NCI-H226 (cell line): ENCODE results near the gene TF.
A peak's percentile ranks its signal among the peaks of the same experiment; 100 is the strongest.

Source experiments
- DNase-seq: peaks from one replicate; pipeline ENCODE4 v3.0.0-alpha.2; 2015

The TF gene

GRCh38 chr3:133820129-133820528 is 73.9 kb downstream of the TF start:
- DNase-seq, result no peak

GRCh38 chr3:133820889-133821675 is 74.9 kb downstream of the TF start:
- no peak for DNase-seq

- peak; percentile 89 for DNase-seq
Measured at GRCh38 chr3:133821767-133822638, 75.8 kb downstream of the TF start.

- no peak for DNase-seq
Measured at GRCh38 chr3:133824961-133825485, 78.8 kb downstream of the TF start.

DNA sequence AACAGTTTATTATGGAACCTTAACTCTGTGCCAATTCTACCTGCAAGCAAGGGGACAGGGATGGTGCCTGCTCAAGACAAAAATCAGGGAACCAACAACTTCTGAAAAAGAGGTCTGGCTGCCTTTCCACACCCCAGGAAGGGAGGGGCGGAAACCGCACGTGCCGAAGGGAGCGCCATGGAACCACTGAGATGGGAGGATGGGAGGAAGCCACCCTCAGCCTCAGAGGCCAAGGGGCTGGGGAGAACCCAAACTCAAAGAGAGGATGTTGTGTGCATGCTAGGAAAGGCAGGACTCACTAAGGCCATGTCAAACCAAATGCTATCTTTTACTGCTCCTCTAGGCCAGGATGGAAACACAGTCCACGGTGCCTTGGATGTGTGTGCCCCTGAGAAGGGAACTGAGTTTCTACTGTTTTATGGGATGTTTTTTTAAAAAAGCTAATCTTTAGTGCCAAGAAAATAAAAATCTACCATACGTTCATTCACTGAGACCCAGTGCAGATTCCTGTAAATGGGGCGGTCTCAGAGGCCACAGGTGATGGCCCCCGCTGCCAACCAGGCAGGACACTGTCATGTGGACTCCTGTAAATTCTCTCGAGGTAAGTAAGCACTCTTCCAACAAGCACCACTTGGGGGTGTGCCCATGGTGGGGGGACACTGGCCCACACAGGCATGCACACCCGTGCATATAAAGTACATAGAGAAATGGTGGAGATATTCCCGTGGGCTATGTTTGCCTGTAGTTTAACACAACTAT is 80.0 kb downstream of the TF start:
- DNase-seq, result no peak

GRCh38 chr3:133827136-133827535 is 80.9 kb downstream of the TF start:
- no peak for DNase-seq

GRCh38 chr3:133827684-133828083 is 81.5 kb downstream of the TF start:
- no peak for DNase-seq

GRCh38 chr3:133828576-133829309 is 82.5 kb downstream of the TF start:
- DNase-seq, result no peak

DNA sequence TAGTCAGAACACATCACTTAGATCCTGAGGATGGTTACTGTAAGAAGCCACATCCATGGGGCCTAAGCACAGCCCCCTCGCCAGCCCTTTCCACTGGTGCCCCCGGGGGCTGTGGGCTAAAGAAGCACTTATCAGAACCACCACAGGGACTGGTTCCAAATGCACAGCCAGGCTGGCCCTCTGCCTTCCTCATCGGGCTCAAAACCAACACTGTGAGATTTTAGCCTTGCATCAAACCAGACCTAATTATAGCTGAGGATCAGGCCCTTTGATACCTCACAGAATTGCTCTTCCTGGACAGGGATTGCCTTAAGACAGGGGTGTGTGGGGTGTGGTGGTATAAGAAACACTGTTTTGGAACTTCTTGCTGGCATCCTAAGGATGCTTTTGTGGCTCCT is 83.1 kb downstream of the TF start:
- no peak for DNase-seq

GRCh38 chr3:133830071-133830470 is 83.9 kb downstream of the TF start:
- no peak for DNase-seq

- DNase-seq, result no peak
Measured at GRCh38 chr3:133831966-133832801, 86.0 kb downstream of the TF start.

GRCh38 chr3:133832802-133833144 is 86.6 kb downstream of the TF start:
- no peak for DNase-seq

DNA sequence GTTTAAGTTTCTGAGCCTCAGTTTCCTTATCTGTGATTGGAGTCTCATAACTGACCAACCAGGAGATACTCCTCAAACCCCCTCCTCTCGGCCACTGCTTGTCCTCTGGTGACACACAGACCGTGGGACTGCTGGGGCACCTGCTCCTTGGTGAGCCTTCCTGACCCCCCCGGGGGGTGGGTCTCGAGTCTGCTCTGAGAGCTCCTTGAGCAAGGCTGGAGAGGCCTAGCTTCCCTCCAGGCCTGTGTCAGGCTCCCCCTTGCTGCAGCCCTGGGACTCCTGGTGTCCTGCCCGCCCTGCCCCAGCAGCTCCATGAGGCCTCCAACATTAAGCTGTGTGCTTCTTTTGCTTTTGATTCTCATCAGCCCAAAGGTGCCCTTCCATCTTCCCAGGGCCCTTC is 87.1 kb downstream of the TF start:
- no peak for DNase-seq

DNA sequence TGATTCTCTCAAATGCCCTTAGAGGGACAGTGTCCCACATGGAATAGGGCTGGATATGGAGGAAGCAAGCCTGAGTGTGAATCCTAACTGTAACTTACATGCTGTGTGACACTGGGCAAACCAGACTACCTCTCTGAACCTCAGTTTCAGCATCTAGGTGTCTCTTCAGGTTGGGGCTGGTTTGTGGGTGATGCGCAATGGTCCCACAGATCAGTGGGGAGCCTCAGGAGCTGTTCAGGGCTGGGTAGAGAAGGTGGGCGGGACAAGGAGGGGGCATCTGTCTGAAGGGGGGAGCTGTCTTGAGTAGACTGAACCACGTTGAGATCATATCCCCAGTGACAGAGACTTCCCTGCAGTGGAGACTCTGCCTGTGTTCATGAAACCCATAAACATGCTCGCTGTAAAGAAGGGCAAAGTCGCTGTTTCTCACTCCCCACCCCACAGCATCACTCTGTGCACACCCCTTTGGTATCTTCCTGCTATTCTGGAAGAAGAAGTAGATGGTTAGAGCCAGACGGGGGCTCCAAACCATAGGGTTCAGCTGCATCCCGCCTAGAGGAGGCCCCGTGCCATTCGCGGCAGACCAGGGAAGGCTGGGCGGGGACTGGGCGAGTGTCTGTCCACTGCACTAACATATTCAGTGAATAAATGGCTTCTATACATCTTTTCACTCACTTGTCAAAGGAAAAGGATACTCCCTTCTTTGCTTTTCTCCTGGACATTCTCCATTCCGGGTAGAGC is 87.9 kb downstream of the TF start:
- DNase-seq, result no peak

DNA sequence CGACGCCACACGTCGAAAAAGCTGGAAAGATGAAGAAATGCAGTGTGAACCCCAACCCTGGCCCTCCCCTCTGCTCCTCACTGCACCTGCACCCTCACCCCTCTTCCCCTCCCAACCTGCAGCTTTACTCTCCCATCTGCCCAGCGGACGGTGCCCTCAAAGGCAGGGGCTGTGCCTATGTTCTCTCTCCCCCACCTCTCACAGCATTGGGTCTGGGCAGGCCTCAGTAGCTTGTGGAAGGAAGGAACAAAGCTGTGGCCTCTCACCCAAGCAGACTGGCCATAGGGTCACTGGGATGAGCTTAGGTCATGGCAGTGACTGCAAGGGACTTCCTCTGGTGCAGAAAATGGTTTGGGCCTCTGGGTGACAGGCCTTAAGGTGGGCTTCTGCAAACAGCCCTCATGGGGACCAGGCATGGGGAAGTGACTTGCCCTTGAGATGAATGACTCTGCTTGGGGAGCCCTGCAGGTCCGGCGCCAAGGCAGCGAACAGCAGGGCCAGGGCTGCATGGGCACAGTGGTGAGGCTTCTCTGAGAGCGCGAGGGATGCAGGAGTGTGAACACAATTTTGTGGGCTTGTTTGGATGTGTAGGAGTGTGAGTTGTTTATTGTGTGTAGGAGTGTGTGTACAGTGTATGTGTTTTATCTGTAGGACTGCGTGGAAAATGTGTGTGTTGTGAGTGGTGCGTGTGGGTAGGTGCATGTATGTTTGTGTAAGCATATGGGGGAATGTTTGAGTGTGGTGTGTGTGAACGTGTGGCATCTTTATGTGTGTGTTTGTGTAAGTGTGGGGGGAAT is 88.6 kb downstream of the TF start:
- no peak for DNase-seq

DNA sequence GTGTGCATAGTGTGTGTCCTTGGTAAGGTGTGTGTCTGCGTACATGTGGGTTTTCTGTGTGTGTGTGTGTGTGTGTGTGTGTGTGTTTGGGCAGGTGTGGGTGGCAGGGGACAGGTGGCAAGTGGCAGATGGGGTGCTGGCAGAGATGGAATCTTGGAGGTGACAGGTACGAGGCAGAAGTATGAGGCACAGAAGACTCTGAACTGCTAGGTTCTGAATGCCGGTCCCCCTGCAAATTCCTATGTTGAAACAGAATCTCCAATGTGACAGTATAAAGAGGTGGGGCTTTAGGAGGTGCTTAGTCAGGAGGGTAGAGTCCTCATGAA is 89.2 kb downstream of the TF start:
- DNase-seq, result no peak

GRCh38 chr3:133835961-133836360 is 89.8 kb downstream of the TF start:
- no peak for DNase-seq

GRCh38 chr3:133836497-133837158 is 90.4 kb downstream of the TF start:
- no peak for DNase-seq

- DNase-seq, result no peak
Measured at GRCh38 chr3:133837487-133838295, 91.5 kb downstream of the TF start.
